RCC 7860 (cell line): ENCODE data around the gene CYBB.

ENCODE experiments used
- DNase-seq: peaks from one replicate; pipeline ENCODE4 v3.0.0-alpha.2; 2015; ENCODE audit warnings: low spot score
- FAIRE-seq: peaks from 2 replicates; lab custom pipeline; 2012; peaks lifted over from hg19 to GRCh38; lab: Jason Lieb, UNC

CYBB gene

GRCh38 chrX:37783305-37783704 lies 3.4 kb downstream of the CYBB start:
- no peak for DNase-seq
- no peak for FAIRE-seq

- FAIRE-seq: no peak
- no peak for DNase-seq
Measured at GRCh38 chrX:37785569-37785968, 5.7 kb downstream of the CYBB start.

GRCh38 chrX:37786624-37787422 lies 7.0 kb downstream of the CYBB start:
- DNase-seq (no peak), FAIRE-seq (no peak)

- FAIRE-seq: no peak
- no peak for DNase-seq
Measured at GRCh38 chrX:37787423-37787869, 7.6 kb downstream of the CYBB start.

- DNase-seq: no peak
- no peak for FAIRE-seq
Measured at GRCh38 chrX:37796310-37796709, 16.5 kb downstream of the CYBB start.

GRCh38 chrX:37796805-37797204 lies 16.9 kb downstream of the CYBB start:
- FAIRE-seq (no peak), DNase-seq (no peak)

GRCh38 chrX:37799936-37800335 lies 20.1 kb downstream of the CYBB start:
- FAIRE-seq: no peak
- DNase-seq: no peak

- DNase-seq (no peak), FAIRE-seq (no peak)
Measured at GRCh38 chrX:37800717-37801116, 20.9 kb downstream of the CYBB start.

GRCh38 chrX:37802028-37802427 lies 22.2 kb downstream of the CYBB start:
- DNase-seq (no peak), FAIRE-seq (no peak)

GRCh38 chrX:37803057-37803456 lies 23.2 kb downstream of the CYBB start:
- no peak for DNase-seq
- no peak for FAIRE-seq

- FAIRE-seq (no peak), DNase-seq (no peak)
Measured at GRCh38 chrX:37809970-37810369, 30.1 kb downstream of the CYBB start.

- FAIRE-seq: no peak
Measured at GRCh38 chrX:37812110-37812509, 32.3 kb downstream of the CYBB start.

GRCh38 chrX:37813570-37813969 lies 33.7 kb downstream of the CYBB start:
- DNase-seq (no peak), FAIRE-seq (no peak)

More at GRCh38 chrX:37812110-37812509, 32.3 kb downstream of the CYBB start:
- DNase-seq: no peak

GRCh38 chrX:37815366-37815765 lies 35.5 kb downstream of the CYBB start:
- no peak for FAIRE-seq
- DNase-seq: no peak

GRCh38 chrX:37816766-37817165 lies 36.9 kb downstream of the CYBB start:
- DNase-seq: no peak
- no peak for FAIRE-seq

- FAIRE-seq: no peak
- DNase-seq: no peak
Measured at GRCh38 chrX:37817176-37817575, 37.3 kb downstream of the CYBB start.

- FAIRE-seq (no peak), DNase-seq (no peak)
Measured at GRCh38 chrX:37817579-37817978, 37.7 kb downstream of the CYBB start.

GRCh38 chrX:37818031-37818430 lies 38.2 kb downstream of the CYBB start:
- DNase-seq: no peak
- FAIRE-seq: no peak

- FAIRE-seq: no peak
- DNase-seq: no peak
Measured at GRCh38 chrX:37820646-37821045, 40.8 kb downstream of the CYBB start.

GRCh38 chrX:37824491-37825214 lies 44.8 kb downstream of the CYBB start:
- FAIRE-seq (no peak), DNase-seq (no peak)

- FAIRE-seq (peak; percentile 23), DNase-seq (no peak)
Measured at GRCh38 chrX:37825215-37825842, 45.5 kb downstream of the CYBB start.

- FAIRE-seq: no peak
- DNase-seq: no peak
Measured at GRCh38 chrX:37829721-37830120, 49.9 kb downstream of the CYBB start.
